ENCODE data around the gene RDH5.

Gene RDH5

GRCh38 chr12:55771736-55772135, 51.5 kb downstream of the RDH5 start:
- no peak for TF ChIP-seq CTCF (IDR thresholded peaks at IDR 0.05; ENCODE audit: insufficient read depth, low read length, poor library complexity, severe bottlenecking)
- Histone ChIP-seq H3K4me3 (replicated peaks; ENCODE audit: low read depth, low read length) (no peak overlapping the region), H3K36me3 (ENCODE audit: control insufficient read depth, insufficient read depth, low read length) (no peaks in the 10 kb centered on the region; the same call in none of the 2 replicates), H3K27me3 (replicated peaks; ENCODE audit: control insufficient read depth, insufficient read depth, low read length) (no peaks in the 10 kb centered on the region)
- DNase-seq (ENCODE audit: extremely low read depth, insufficient read length) = no peak

Data from GM06990 (cell line).